T follicular helper cell (primary cell): ENCODE measurements around the gene CGAS.
"Not testable (repeated sequence)": the region's sequence is repeated elsewhere in the genome, so short reads cannot be mapped to it uniquely, and the experiment has no call there.

Source experiments
- DNase-seq: peaks from one replicate; pipeline ENCODE4 v3.0.0-alpha.2; 2020; ENCODE audit warnings: low read depth

The CGAS gene

DNA sequence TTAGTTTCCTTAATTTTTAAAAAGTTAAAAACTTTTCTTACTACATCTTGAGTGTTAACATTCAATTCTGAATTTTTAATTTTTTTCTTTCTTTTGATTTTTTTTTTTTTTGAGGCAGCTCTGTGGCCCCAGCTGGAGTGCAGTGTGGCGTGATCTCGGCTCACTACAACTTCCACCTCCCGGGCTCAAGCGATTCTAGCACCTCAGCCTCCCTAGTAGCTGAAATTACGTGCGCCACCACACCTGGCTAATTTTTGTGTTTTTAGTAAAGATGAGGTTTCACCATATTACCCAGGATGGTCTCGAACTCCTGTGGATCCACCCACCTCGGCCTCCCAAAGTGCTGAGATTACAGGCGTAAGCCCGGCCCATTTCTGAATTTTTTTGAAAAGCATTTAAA lies 56.2 kb downstream of the CGAS start:
- DNase-seq = no peak

DNA sequence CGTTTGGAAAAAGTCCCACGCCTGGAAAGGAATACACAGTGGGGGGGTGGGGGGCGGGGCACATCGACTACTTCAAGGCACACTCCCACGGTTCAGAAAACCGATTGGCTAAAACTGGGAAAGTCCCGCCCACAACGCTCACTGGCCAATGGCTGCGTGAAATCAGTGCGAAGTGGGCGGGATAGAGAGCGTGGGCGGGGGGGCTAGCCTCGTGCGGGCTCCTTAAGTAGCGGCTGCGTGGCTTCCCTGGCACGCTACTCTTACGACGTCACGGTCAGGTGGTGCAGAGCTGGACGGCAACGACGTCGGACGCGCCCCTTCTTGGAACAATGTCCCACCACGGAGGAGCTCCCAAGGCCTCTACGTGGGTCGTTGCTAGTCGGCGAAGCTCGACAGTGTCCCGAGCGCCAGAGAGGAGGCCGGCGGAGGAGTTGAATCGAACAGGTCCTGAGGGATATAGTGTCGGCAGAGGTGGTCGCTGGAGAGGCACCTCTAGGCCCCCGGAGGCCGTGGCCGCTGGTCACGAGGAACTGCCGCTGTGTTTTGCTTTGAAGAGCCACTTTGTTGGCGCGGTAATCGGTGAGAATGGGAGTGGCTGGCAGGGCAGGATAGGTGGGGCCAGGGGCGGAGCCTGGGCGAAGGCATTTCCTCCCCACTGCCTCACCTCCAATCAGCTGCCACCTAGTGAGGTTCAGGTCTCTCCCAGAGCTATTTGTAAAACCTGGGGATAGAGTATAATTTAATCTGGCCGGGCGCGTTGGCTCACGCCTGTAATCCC lies 57.3 kb downstream of the CGAS start, which contains the start of gene DDX43:
Gene DDX43, plus strand, starts transcription at position 252 of the 778 bp plus-strand sequence. Its CDS starts 78 bp downstream, at position 330.
- DNase-seq = peak; percentile 7

DNA sequence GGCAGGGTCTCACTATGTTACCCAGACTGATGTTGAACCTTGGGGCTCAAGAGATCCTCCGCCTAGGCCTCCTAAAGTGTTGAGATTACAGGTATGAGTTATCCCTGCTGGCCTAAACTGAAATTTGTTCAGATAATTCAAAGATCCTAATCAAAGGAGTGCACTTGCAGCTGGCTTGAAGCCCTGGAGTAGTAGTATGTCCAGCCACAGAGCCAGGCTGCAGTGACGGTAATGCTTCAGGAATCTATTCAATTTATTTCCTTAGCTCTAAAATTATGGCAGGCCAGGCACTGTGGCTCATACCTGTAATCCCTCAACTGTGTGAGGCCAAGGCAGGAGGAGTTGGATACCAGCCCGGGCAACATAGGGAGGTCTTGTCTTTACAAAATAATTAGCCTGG lies 58.8 kb downstream of the CGAS start:
- no peak for DNase-seq

DNA sequence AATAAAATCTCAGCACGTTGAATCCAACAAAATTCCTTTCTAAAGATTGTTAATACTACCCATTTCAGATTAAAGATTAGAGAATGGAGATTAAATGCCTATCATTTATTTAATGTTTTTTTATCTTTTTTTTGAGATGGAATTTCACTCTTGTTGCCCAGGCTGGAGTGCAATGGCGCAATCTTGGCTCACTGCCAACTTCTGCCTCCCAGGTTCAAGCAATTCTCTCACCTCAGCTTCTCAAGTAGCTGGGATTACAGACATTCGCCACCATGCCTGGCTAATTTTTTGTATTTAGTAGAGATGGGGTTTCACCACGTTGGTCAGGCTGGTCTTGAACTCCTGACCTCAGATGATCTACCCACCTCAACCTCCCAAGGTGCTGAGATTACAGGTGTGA lies 59.9 kb downstream of the CGAS start:
- DNase-seq = not testable (repeated sequence)

DNA sequence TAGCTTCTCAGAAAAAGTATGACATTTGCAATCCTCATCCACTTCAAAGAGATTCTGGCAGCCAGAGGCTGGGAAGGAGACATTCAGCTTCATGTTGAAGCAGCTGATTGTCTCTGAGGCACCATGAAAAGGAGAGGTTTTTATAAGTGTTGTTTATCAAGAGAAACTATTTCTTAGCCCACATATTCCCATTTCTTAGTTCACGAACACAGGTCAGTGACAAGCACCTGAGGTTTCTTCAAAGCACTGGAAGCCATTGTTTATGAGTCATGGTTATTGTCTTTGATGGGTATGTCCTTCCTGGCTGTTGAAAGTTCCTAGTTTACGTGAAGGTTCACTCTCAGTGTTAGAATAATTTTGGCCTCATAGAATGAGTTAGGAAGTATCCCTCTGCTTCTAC lies 60.4 kb downstream of the CGAS start:
- DNase-seq = no peak

DNA sequence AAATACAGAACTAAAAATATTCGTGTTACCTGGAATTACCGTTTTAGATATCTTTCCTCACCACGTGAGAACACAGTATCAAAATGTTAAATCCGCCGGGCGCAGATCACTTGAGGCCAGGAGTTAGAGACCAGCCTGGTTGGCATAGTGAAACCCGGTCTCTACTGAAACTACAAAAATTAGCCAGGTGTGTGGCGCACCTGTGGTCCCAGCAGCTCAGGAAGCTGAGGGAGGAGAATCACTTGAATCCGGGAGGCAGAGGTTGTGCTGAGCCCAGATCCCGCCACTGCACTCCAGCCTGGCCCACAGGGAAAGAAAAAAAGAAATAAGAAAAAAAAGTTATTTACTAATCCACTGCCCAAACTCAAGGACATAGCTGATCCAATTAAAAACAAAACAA lies 62.2 kb downstream of the CGAS start:
- no peak for DNase-seq

DNA sequence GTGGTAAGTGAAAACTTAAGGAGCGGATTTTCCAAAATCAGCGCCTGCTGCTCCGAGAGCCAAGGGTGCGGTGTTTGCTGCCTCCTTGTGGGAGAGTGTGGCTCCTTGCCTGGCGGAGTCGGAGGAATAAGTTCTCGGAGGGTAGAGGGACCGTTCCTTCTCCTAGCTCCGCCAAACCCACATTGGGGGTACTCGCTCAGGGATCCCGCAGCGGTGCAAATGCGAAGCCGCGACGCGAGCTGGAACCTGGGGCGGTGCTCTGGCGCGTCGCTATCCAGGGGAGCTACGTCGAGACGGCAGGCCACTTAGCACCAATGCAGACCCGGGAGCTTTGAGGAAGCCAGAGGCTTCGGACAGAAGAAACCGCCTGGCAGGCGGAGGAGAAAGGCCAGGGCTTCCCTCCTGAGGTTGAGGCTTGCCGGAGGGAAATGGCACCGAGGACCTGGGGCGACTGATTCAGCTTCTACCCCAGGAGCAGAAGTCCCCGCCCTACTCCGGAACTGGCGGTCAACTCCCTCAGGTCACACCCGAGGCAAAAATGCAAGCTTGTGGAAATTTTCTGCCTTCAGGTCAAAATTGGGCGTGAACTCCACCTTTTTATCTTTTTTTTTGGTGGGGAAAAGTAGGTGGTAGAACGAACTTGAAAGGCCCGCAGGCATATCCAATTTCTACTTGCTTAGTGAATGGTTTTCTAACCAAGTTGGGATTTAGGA lies 63.1 kb downstream of the CGAS start:
- DNase-seq = no peak

DNA sequence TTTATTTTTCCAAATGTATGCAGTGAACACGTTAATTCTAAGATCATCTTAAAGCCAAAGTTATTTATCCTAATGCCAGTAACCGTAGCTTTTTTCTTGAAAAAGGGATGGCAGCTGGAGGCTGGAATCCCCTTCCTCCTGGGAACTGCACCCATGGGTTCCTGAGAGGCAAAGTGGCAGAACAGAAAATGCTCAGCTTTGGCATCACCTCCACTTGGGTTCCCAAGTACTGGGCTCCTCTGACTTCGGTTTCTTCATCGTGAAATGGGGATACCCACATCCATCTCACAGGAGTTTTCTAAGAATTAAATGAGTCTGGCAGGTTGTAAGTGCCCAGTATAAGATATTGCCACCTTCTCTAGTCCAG lies 63.7 kb downstream of the CGAS start:
- DNase-seq = no peak

DNA sequence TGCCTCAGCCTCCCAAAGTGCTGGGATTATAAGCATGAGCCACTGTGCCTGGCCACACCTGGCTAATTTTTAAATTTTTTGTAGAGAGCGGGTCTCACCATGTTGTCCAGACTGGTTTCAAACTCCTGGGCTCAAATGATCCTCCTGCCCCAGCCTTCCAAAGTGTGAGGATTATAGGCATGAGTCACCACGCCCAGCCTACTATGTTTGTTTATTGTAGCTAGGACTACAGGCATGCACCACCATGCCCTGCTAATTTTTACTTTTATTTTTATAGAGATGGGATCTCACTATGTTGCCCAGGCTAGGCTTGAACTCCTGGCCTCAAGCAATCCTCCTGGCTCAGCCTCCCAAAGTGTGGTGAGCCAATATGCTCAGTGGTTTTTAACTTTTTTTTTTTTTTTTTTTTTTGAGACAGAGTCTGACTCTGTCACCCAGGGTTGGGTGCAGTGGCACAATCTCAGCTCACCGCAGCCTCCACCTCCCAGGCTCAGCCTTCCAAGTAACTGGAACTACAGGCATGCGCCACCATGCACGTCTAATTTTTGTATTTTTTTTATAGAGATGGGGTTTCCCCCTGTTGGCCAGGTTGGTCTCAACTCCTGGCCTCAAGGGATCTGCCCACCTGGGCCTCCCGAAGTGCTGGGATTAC lies 69.5 kb downstream of the CGAS start:
- no peak for DNase-seq

DNA sequence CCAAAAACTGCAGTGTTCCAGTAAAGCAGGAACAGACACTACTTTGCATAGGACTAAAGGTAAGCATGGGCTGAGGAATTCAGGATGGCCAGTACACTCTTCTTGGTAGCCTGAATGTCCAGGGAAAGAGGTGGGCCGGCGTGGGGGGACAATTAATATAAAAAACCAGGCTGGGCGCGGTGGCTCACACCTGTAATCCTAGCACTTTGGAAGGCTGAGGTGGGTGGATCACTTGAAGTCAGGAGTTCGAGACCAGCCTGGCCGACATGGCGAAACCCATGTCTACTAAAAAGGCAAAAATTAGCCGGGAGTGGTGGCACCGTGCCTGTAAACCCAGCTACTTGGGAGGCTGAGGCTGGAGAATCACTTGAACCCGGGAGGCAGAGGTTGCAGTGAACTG lies 70.6 kb downstream of the CGAS start:
- not testable (repeated sequence) for DNase-seq

DNA sequence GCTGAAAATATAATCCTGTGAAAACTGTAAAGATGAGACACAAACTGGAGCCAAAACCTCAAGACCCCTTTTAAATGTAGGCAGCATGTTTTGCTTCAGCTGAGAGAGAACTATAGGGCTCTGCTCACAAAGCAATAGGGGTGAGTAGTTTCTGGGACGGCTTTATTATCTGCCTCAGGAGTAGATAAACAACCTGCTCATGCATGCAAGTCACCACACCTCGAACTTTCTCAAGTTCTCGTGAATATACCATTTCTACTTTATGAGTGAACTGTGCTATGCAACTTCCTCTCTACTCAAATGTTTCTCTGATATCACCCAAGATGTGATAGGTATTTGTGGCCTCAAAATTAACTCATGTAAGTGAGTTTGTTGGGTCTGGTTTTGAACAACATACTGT lies 74.9 kb downstream of the CGAS start:
- no peak for DNase-seq

DNA sequence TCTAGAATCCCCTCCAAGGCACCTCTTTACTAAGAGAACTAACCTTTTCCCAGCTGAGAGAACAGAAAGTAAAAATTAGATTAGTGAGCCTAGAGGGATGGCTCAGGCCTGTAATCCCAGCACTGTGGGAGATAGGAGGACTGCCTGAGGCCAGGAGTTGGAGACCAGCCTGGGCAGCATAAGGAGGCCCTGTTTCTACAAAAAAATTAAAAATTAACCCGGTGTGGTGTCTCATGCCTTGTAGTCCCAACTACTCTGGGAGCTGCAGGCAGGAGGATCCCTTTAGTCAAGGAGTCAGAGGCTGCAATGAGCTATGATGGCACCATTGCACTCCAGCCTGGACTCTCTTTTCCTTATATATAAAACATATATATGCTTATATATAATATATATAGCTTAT lies 76.9 kb downstream of the CGAS start:
- no peak for DNase-seq
